IMR-90 (cell line): ENCODE measurements around the gene TACR2. TPM values are rescaled to one million over a fixed set of nuclear protein-coding genes. Genes with fewer than 3 reads are reported as not detected.

ENCODE experiments used
- ATAC-seq: fragments of 200-7000 bp; cut with Tn5 transposase; 2 replicates; pipeline ENCODE4 v1.9.1; 2020; ENCODE audit warnings: low read depth, mild to moderate bottlenecking, moderate library complexity
- BruUV-seq: library from RNA; stranded (reverse); fragments of 400-500 nt; replicated peaks from 2 replicates; lab custom pipeline; 2021; lab: Mats Ljungman, UMichigan
- CTCF ChIA-PET: fragments of 300-600 bp; formaldehyde crosslinking; extraction: SDS; loops from one replicate; lab custom pipeline; 2021; ENCODE audit warnings: antibody characterized with exemption; lab: Yijun Ruan, JAX
- POLR2A ChIA-PET: fragments of 300-600 bp; sonication (Branson Sonifier 250); formaldehyde crosslinking; loops from one replicate; lab custom pipeline; 2022; ENCODE audit warnings: antibody characterized with exemption; ENCODE audit not compliant: unreplicated experiment; lab: Charles Lee
- DNase-seq: peaks from one replicate; pipeline ENCODE4 v3.0.0; 2013
- H2AFZ ChIP-seq: replicated peaks from 2 replicates; pipeline ENCODE3; 2013; ENCODE audit warnings: low read length, mild to moderate bottlenecking; ENCODE audit not compliant: poor library complexity
- H2AK5ac ChIP-seq: 2 replicates; pipeline ENCODE4 v1.6.1; 2013; ENCODE audit warnings: low read depth, low read length, inconsistent platforms
- H2AK9ac ChIP-seq: replicated peaks from 2 replicates; pipeline ENCODE3; 2013; ENCODE audit warnings: mild to moderate bottlenecking, low read depth, low read length, moderate library complexity; ENCODE audit not compliant: poor library complexity
- H2BK120ac ChIP-seq: 2 replicates; pipeline ENCODE4 v1.6.1; 2013; ENCODE audit warnings: low read depth, low read length, inconsistent platforms
- H2BK15ac ChIP-seq: 3 replicates; pipeline ENCODE4 v1.6.1; 2013; ENCODE audit warnings: low read depth, low read length, inconsistent platforms
- H2BK20ac ChIP-seq: 2 replicates; pipeline ENCODE4 v1.6.1; 2013; ENCODE audit warnings: low read depth, mild to moderate bottlenecking, inconsistent platforms, low read length, moderate library complexity
- H2BK5ac ChIP-seq: 2 replicates; pipeline ENCODE4 v1.6.1; 2013; ENCODE audit warnings: mild to moderate bottlenecking, low read depth, low read length, inconsistent platforms; ENCODE audit not compliant: poor library complexity, severe bottlenecking
- H3K14ac ChIP-seq: replicated peaks from 2 replicates; pipeline ENCODE4 v1.6.1; 2013; ENCODE audit warnings: low read depth, low read length, inconsistent platforms
- H3K18ac ChIP-seq: 2 replicates; pipeline ENCODE4 v1.6.1; 2013; ENCODE audit warnings: low read depth, low read length, control low read depth
- H3K23ac ChIP-seq: 2 replicates; pipeline ENCODE4 v1.6.1; 2013; ENCODE audit warnings: low read depth, low read length, inconsistent platforms
- H3K27ac ChIP-seq: 2 replicates; pipeline ENCODE4 v1.5.1; 2013; ENCODE audit warnings: mild to moderate bottlenecking, control low read depth, low read length; ENCODE audit not compliant: insufficient read depth
- H3K27me3 ChIP-seq: 2 replicates; pipeline ENCODE4 v1.6.1; 2013; ENCODE audit warnings: low read length; ENCODE audit not compliant: control insufficient read depth, insufficient read depth
- H3K36me3 ChIP-seq: 2 replicates; pipeline ENCODE4 v1.6.1; 2013; ENCODE audit warnings: low read length, mixed read lengths; ENCODE audit not compliant: control insufficient read depth, insufficient read depth
- H3K4ac ChIP-seq: 2 replicates; pipeline ENCODE4 v1.6.1; 2013; ENCODE audit warnings: low read depth, low read length, inconsistent platforms
- H3K4me1 ChIP-seq: 2 replicates; pipeline ENCODE4 v1.6.1; 2013; ENCODE audit warnings: low read length, mixed read lengths; ENCODE audit not compliant: control insufficient read depth, insufficient read depth
- H3K4me2 ChIP-seq: 2 replicates; pipeline ENCODE4 v1.6.1; 2013; ENCODE audit warnings: low read depth, mild to moderate bottlenecking, control low read depth, low read length, moderate library complexity
- H3K4me3 ChIP-seq: 2 replicates; pipeline ENCODE4 v1.5.1; 2013; ENCODE audit warnings: low read depth, mild to moderate bottlenecking, control low read depth, low read length, moderate library complexity; ENCODE audit not compliant: insufficient read depth
- H3K56ac ChIP-seq: 2 replicates; pipeline ENCODE4 v1.6.1; 2013; ENCODE audit warnings: low read length, inconsistent platforms; ENCODE audit not compliant: insufficient read depth; ENCODE audit errors: extremely low read depth
- H3K79me1 ChIP-seq, 2 experiments: 2 replicates each; pipeline ENCODE4 v1.6.1; 2013; ENCODE audit warnings: low read length in 2 of 2, inconsistent platforms in 1 of 2, low read depth in 1 of 2
- H3K9ac ChIP-seq: 2 replicates; pipeline ENCODE4 v1.6.1; 2013; ENCODE audit warnings: low read depth, low read length, control low read depth
- H3K9me1 ChIP-seq: 2 replicates; pipeline ENCODE4 v1.6.1; 2013; ENCODE audit warnings: low read length, inconsistent platforms; ENCODE audit not compliant: insufficient read depth
- H3K9me3 ChIP-seq: 2 replicates; pipeline ENCODE4 v1.6.1; 2013; ENCODE audit warnings: low read length; ENCODE audit not compliant: control insufficient read depth, insufficient read depth
- H4K20me1 ChIP-seq: 2 replicates; pipeline ENCODE4 v1.6.1; 2013; ENCODE audit warnings: low read length, inconsistent platforms; ENCODE audit not compliant: insufficient read depth
- H4K5ac ChIP-seq: 2 replicates; pipeline ENCODE4 v1.6.1; 2013; ENCODE audit warnings: mild to moderate bottlenecking, low read depth, low read length, control low read depth
- H4K8ac ChIP-seq, 2 experiments: 2 replicates each; pipeline ENCODE4 v1.6.1; 2013; ENCODE audit warnings: low read depth in 2 of 2, low read length in 2 of 2, control low read depth in 1 of 2, inconsistent platforms in 1 of 2
- H4K91ac ChIP-seq: 2 replicates; pipeline ENCODE4 v1.6.1; 2013; ENCODE audit warnings: low read depth, low read length, inconsistent platforms; ENCODE audit not compliant: insufficient read depth
- MAZ ChIP-seq: IDR thresholded peaks from 2 replicates; pipeline ENCODE4 v1.6.1; 2012; ENCODE audit warnings: low read depth, mild to moderate bottlenecking, low read length, improper control_type of control experiment, moderate library complexity, borderline replicate concordance
- SMC3 ChIP-seq: fragments of 150-350 bp; IDR thresholded peaks from 2 replicates; pipeline ENCODE4 v1.6.1; 2016; ENCODE audit warnings: low read depth, mild to moderate bottlenecking, antibody characterized with exemption, low read length, moderate library complexity
- WGBS, 2 experiments: methylation state at CpG; one replicate each; pipeline versions ENCODE4 v1.1.5 to v1.1.7; 2013; ENCODE audit warnings: missing lambda C conversion rate in 2 of 2; ENCODE audit not compliant: insufficient read length in 1 of 2; ENCODE audit errors: extremely low coverage in 2 of 2; 5-methylcytosine and 5-hydroxymethylcytosine counted together
- dilution Hi-C: fragments of 300-500 bp; cut with HindIII; formaldehyde crosslinking; loops from one replicate; pipeline ENCODE4 v1.14.3; 2018; ENCODE audit warnings: low sequenced_read_pairs; ENCODE audit not compliant: unreplicated experiment
- in situ Hi-C: fragments of 300-500 bp; cut with MboI; formaldehyde crosslinking; loops from 3 replicates; pipeline ENCODE4 v1.14.3; 2019; ENCODE audit warnings: low sequenced_read_pairs, inconsistent platforms, mixed read lengths
- intact Hi-C: fragments of 100-400 bp; cut with micrococcal nuclease; formaldehyde crosslinking; loops from 2 replicates; pipeline ENCODE4 v1.10.0; 2022
- polyA plus RNA-seq, 3 experiments: library from polyadenylated mRNA; depleted of rRNA; stranded (reverse); fragments of >200 nt; gene quantifications; 2 replicates each; pipeline ENCODE4 v1.2.3, GENCODE V29; 2012; ENCODE audit warnings: low replicate concordance in 1 of 3
- total RNA-seq: library from RNA; depleted of rRNA; stranded (reverse); fragments of >200 nt; gene quantifications from 2 replicates; pipeline ENCODE4 v1.2.3, GENCODE V29; 2012

TACR2 gene
- total and polyA plus RNA-seq, 2 of the 4 experiments (the other 2 are of a cell fraction) = not detected

GRCh38 chr10:69464801-69465401 is 48.2 kb upstream of the TACR2 start:
- ATAC-seq (no peak), DNase-seq (no peak)
- Histone ChIP-seq H3K18ac (no peak overlapping the region), H3K4me2 (no peak overlapping the region), H2BK15ac (no peak overlapping the region), H2AK5ac (no peak overlapping the region), H3K27me3 (peaks cover 22% of the 10 kb centered on the region), H3K9me1 (no peaks in the 10 kb centered on the region), H4K20me1 (no peaks in the 10 kb centered on the region), H3K4me1 (no peaks in the 10 kb centered on the region), H4K5ac (no peak overlapping the region), H3K27ac (no peak overlapping the region), H3K14ac (no peak overlapping the region), H3K4ac (no peak overlapping the region), H3K4me3 (no peak overlapping the region), H2AFZ (no peak overlapping the region), H4K91ac (no peak overlapping the region), H3K79me1 (no peaks in the 10 kb centered on the region), H3K23ac (no peak overlapping the region), H3K36me3 (no peaks in the 10 kb centered on the region), H2AK9ac (no peak overlapping the region), H2BK20ac (no peak overlapping the region), H2BK120ac (no peak overlapping the region), H3K9me3 (no peaks in the 10 kb centered on the region), H3K56ac (no peak overlapping the region), H3K9ac (no peak overlapping the region), H4K8ac (no peak overlapping the region), H2BK5ac (no peak overlapping the region)
- in situ Hi-C loops (no loop called here), dilution Hi-C loops (no loop called here), intact Hi-C loops (no loop called here)
- CTCF ChIA-PET = interaction anchor here (1.0 kb wide), 1 partner anchor 15 kb away, joined by 3 read pairs; no protein-coding TSS in a partner anchor
- POLR2A ChIA-PET = no interaction called here
- TF ChIP-seq MAZ (no peak), SMC3 (no peak)
- BruUV-seq = no TSS peak
- WGBS, 2 experiments = 50% methylated on average over 1 of the region's 2 CpGs; no CpG with 5 or more reads in 1 of the 2 experiments
